Measurements from ENCODE around the gene HCRT.

The HCRT gene

DNA sequence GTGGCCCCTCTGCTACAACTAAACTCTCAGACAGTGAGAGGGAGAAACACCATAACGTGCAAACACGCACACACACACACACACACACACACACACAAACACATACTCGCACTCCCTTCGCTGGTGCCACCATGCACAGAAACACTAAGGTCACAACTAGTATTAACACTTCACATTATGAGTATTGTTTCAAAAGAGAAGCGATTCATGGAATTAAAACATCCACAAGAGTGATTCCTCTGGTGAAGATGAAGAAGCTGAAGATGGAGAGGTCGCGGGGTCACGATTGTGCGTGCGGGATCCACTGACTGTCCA lies 16.2 kb upstream of the HCRT start:
- TF ChIP-seq NFIC (IDR thresholded peaks at IDR 0.05) = no peak
- no peak for TF ChIP-seq CREB1 (IDR thresholded peaks at IDR 0.05; ENCODE audit: low read depth)
- TF ChIP-seq EP300 (IDR thresholded peaks at IDR 0.05; ENCODE audit: borderline replicate concordance) = no peak

DNA sequence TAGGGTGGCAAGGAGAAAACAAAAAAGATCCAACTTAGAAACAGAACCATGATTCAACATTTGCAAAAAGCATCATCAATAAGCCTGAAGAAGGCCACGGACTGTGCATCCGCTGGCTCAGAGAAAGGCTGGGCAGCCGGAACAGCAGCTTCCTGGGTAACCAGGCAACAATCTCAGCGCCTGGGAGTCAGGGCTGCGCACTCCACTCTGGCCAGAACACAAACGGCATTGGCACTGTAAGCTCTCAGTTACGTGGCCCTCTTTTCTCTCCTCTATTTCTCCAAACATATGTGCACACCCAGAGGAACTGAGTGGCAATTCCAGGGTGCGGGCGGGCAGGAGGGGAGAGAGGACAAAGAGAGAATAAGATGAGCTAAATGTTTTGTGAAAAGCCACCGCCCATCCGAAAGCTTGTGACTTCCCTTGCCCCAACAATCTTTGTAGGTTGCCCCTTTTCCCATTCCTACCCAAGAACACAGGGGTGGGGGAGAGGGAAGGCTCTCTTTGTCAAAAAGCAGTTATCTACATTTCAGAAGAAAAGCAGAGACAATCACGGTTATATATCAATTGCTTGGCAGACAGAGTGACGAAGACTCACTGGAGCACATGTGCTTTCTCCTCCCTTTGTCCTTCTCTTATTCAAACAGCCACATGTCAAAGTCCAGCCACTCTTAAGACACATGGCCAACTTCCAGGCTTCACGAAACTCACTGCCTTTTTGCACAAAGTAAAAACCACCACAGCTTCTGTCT lies 15.6 kb upstream of the HCRT start:
- TF ChIP-seq TCF12 (IDR thresholded peaks at IDR 0.05; ENCODE audit: low read depth) (no peak), ZBTB7A (IDR thresholded peaks at IDR 0.05; ENCODE audit: low read depth) (no peak), CREB1 (IDR thresholded peaks at IDR 0.05; ENCODE audit: low read depth) (no peak), MAX (IDR thresholded peaks at IDR 0.05) (no peak), EP300 (IDR thresholded peaks at IDR 0.05; ENCODE audit: borderline replicate concordance) (no peak)
- TF ChIP-seq, protein P1, sequence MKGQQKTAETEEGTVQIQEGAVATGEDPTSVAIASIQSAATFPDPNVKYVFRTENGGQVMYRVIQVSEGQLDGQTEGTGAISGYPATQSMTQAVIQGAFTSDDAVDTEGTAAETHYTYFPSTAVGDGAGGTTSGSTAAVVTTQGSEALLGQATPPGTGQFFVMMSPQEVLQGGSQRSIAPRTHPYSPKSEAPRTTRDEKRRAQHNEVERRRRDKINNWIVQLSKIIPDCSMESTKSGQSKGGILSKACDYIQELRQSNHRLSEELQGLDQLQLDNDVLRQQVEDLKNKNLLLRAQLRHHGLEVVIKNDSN (IDR thresholded peaks at IDR 0.05) = no peak

DNA sequence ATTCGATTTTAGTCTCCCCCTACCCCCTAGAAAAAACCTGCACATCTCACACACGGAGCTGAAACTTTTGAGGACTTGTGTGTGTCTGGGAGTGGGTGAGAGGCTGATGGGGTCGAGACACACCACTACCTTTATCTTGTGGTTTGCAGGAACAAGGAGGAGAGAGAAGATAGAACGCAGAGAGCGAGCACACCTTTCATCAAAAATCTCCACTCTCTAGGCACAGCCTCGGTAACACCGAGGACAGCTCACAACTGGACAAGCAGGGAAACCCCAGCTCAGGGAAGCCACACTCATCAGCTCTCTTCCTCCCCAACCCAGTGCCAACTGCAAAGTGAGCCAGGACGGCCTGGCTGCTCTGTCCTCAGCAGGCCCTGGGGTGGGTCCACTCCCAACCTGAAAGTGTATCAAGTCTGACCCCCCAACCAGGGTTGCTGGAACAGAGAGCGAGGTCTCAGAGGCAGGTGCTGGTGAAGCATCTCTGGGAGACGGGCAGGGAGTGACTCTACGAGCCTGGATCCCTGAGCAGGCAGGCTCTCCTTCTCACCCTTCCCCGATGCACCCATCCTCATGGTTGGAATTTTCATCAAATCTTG lies 14.3 kb upstream of the HCRT start:
- TF ChIP-seq EP300 (IDR thresholded peaks at IDR 0.05; ENCODE audit: borderline replicate concordance) = no peak
- TF ChIP-seq, protein P1 (IDR thresholded peaks at IDR 0.05) = no peak
- TF ChIP-seq RAD21 (IDR thresholded peaks at IDR 0.05; ENCODE audit: low read depth) = no peak
- no peak for TF ChIP-seq TAF1 (IDR thresholded peaks at IDR 0.05; ENCODE audit: low read depth)
- TF ChIP-seq NFIC (IDR thresholded peaks at IDR 0.05) = no peak
- no peak for TF ChIP-seq ZBTB7A (IDR thresholded peaks at IDR 0.05; ENCODE audit: low read depth)
- no peak for TF ChIP-seq CREB1 (IDR thresholded peaks at IDR 0.05; ENCODE audit: low read depth)
- TF ChIP-seq EGR1 (IDR thresholded peaks at IDR 0.05) = no peak
- no peak for TF ChIP-seq TEAD4 (IDR thresholded peaks at IDR 0.05)
- TF ChIP-seq FOXM1 (IDR thresholded peaks at IDR 0.05; ENCODE audit: borderline replicate concordance, low read depth) = no peak
- TF ChIP-seq YY1 (IDR thresholded peaks at IDR 0.05; ENCODE audit: low read depth) = no peak
- TF ChIP-seq, protein P2, sequence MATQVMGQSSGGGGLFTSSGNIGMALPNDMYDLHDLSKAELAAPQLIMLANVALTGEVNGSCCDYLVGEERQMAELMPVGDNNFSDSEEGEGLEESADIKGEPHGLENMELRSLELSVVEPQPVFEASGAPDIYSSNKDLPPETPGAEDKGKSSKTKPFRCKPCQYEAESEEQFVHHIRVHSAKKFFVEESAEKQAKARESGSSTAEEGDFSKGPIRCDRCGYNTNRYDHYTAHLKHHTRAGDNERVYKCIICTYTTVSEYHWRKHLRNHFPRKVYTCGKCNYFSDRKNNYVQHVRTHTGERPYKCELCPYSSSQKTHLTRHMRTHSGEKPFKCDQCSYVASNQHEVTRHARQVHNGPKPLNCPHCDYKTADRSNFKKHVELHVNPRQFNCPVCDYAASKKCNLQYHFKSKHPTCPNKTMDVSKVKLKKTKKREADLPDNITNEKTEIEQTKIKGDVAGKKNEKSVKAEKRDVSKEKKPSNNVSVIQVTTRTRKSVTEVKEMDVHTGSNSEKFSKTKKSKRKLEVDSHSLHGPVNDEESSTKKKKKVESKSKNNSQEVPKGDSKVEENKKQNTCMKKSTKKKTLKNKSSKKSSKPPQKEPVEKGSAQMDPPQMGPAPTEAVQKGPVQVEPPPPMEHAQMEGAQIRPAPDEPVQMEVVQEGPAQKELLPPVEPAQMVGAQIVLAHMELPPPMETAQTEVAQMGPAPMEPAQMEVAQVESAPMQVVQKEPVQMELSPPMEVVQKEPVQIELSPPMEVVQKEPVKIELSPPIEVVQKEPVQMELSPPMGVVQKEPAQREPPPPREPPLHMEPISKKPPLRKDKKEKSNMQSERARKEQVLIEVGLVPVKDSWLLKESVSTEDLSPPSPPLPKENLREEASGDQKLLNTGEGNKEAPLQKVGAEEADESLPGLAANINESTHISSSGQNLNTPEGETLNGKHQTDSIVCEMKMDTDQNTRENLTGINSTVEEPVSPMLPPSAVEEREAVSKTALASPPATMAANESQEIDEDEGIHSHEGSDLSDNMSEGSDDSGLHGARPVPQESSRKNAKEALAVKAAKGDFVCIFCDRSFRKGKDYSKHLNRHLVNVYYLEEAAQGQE (IDR thresholded peaks at IDR 0.05; ENCODE audit: low read depth) = no peak
- no peak for TF ChIP-seq CEBPB (IDR thresholded peaks at IDR 0.05)
- no peak for TF ChIP-seq TCF12 (IDR thresholded peaks at IDR 0.05; ENCODE audit: low read depth)
- TF ChIP-seq MAX (IDR thresholded peaks at IDR 0.05) = no peak

- TF ChIP-seq YY1 (IDR thresholded peaks at IDR 0.05; ENCODE audit: low read depth) (no peak), TEAD4 (IDR thresholded peaks at IDR 0.05) (no peak), CEBPB (IDR thresholded peaks at IDR 0.05) (no peak), FOXM1 (IDR thresholded peaks at IDR 0.05; ENCODE audit: borderline replicate concordance, low read depth) (no peak), EP300 (IDR thresholded peaks at IDR 0.05; ENCODE audit: borderline replicate concordance) (no peak)
Observed at GRCh38 chr17:42198897-42199296, 13.6 kb upstream of the HCRT start.

DNA sequence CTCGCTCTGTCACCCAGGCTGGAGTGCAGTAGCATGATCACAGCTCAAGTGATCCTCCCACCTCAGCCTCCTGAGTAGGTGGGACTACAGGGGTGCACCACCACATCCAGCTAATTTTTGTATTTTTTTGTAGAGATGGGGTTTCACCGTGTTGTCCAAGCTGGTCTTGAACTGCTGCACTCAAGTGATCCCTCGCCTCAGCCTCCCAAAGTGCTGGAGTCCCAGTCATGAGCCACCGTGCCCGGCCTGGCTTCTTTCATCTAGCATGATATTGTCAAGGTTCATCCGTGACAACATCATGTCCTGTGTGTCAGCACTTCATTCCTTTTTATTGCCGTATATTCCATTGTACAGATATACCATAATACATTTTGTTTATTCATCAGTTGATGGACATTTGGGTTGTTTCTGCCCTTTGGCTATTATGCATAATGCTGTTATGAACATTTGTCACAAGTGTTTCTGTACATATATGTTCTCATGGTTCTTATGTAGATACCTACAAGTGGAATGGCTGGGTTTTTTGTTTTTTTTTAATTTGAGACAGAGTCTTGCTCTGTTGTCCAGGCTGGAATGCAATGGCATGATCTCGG lies 12.4 kb upstream of the HCRT start:
- TF ChIP-seq, protein P2 (IDR thresholded peaks at IDR 0.05; ENCODE audit: low read depth) = no peak
- no peak for TF ChIP-seq MAX (IDR thresholded peaks at IDR 0.05)
- no peak for TF ChIP-seq RAD21 (IDR thresholded peaks at IDR 0.05; ENCODE audit: low read depth)
- TF ChIP-seq FOXM1 (IDR thresholded peaks at IDR 0.05; ENCODE audit: borderline replicate concordance, low read depth) = no peak
- TF ChIP-seq EP300 (IDR thresholded peaks at IDR 0.05; ENCODE audit: borderline replicate concordance) = no peak
- TF ChIP-seq TEAD4 (IDR thresholded peaks at IDR 0.05) = no peak

All from Ishikawa (cell line).